PC-3 (cell line): ENCODE data around the gene PPM1L. TPM values are rescaled to one million over a fixed set of nuclear protein-coding genes. Genes with fewer than 3 reads are reported as not detected.

ENCODE experiments used
- ATAC-seq: fragments of 200-7000 bp; cut with Tn5 transposase; 2 replicates; pipeline ENCODE4 v1.9.1; 2020; ENCODE audit warnings: mild to moderate bottlenecking, moderate library complexity
- BruUV-seq: library from RNA; stranded (reverse); fragments of 400-500 nt; replicated peaks from 2 replicates; lab custom pipeline; 2021; lab: Mats Ljungman, UMichigan
- CTCF ChIA-PET: fragments of 300-600 bp; sonication (Branson Sonifier 250); formaldehyde crosslinking; loops from one replicate; lab custom pipeline; 2022; ENCODE audit warnings: antibody characterized with exemption; lab: Charles Lee
- POLR2A ChIA-PET: fragments of 300-600 bp; sonication (Branson Sonifier 250); formaldehyde crosslinking; loops from one replicate; lab custom pipeline; 2022; ENCODE audit warnings: antibody characterized with exemption; ENCODE audit not compliant: unreplicated experiment; lab: Charles Lee
- DNase-seq: peaks from one replicate; pipeline ENCODE4 v3.0.0-alpha.2; 2015
- H2AFZ ChIP-seq: fragments of 300-600 bp; sonication (generic); 2 replicates; pipeline ENCODE4 v1.6.0; 2016; ENCODE audit warnings: antibody characterized with exemption, low read length
- H3F3A ChIP-seq: fragments of 300-600 bp; sonication (generic); one replicate; pipeline ENCODE4 v1.6.0; 2017; ENCODE audit warnings: antibody characterized with exemption, low read length, control low read depth, mild to moderate bottlenecking; ENCODE audit not compliant: unreplicated experiment
- H3K27ac ChIP-seq: fragments of 300-600 bp; sonication (generic); 2 replicates; pipeline ENCODE4 v1.5.1; 2016; ENCODE audit warnings: mild to moderate bottlenecking, low read length
- H3K27me3 ChIP-seq: fragments of 300-600 bp; sonication (generic); 2 replicates; pipeline ENCODE4 v1.6.1; 2016; ENCODE audit warnings: low read length, mixed read lengths
- H3K36me3 ChIP-seq: fragments of 300-600 bp; sonication (generic); 2 replicates; pipeline ENCODE4 v1.6.1; 2016; ENCODE audit warnings: low read depth, mixed run types, low read length, mixed read lengths
- H3K4me1 ChIP-seq: fragments of 300-600 bp; sonication (generic); 2 replicates; pipeline ENCODE4 v1.5.1; 2016; ENCODE audit warnings: low read length; ENCODE audit not compliant: insufficient read depth
- H3K4me2 ChIP-seq: fragments of 300-600 bp; sonication (generic); 2 replicates; pipeline ENCODE4 v1.6.0; 2016; ENCODE audit warnings: low read length
- H3K4me3 ChIP-seq: fragments of 300-600 bp; sonication (generic); 2 replicates; pipeline ENCODE4 v1.5.1; 2016; ENCODE audit warnings: mild to moderate bottlenecking, low read length, mixed read lengths
- H3K79me2 ChIP-seq: fragments of 300-600 bp; sonication (generic); 2 replicates; pipeline ENCODE4 v1.6.1; 2017; ENCODE audit warnings: low read length, mixed read lengths
- H3K9ac ChIP-seq: fragments of 300-600 bp; sonication (generic); 2 replicates; pipeline ENCODE4 v1.6.0; 2016; ENCODE audit warnings: mild to moderate bottlenecking, low read length
- H3K9me2 ChIP-seq: fragments of 300-600 bp; sonication (generic); replicated peaks from 2 replicates; pipeline ENCODE4 v1.6.1; 2016; ENCODE audit warnings: mixed run types, low read length, mixed read lengths
- H3K9me3 ChIP-seq: fragments of 300-600 bp; sonication (generic); 2 replicates; pipeline ENCODE4 v1.6.1; 2016; ENCODE audit warnings: low read length, mixed read lengths
- H4K20me1 ChIP-seq: fragments of 300-600 bp; sonication (generic); 2 replicates; pipeline ENCODE4 v1.6.1; 2016; ENCODE audit warnings: low read length, mixed read lengths
- EZH2 ChIP-seq: fragments of 300-600 bp; sonication (generic); IDR thresholded peaks from one replicate; pipeline ENCODE4 v1.6.1; 2017; ENCODE audit warnings: antibody characterized with exemption, mild to moderate bottlenecking, low read length; ENCODE audit not compliant: unreplicated experiment
- EZH2phosphoT487 ChIP-seq: fragments of 300-600 bp; sonication (generic); IDR thresholded peaks from 2 replicates; pipeline ENCODE4 v1.6.1; 2018; ENCODE audit warnings: mild to moderate bottlenecking, antibody characterized with exemption, low read length, borderline replicate concordance
- intact Hi-C: fragments of 100-400 bp; cut with micrococcal nuclease; formaldehyde crosslinking; loops from 2 replicates; pipeline ENCODE4 v1.9.0; 2023
- total RNA-seq: library from RNA; depleted of rRNA; stranded (reverse); fragments of >200 nt; gene quantifications from 2 replicates; pipeline ENCODE4 v1.2.3, GENCODE V29; 2014
- TF ChIP-seq, protein P1 (sequence below): fragments of 300-600 bp; sonication (generic); conservative IDR thresholded peaks from 2 replicates; pipeline ENCODE4 v1.5.1; 2017; ENCODE audit warnings: antibody characterized with exemption, low read depth, mild to moderate bottlenecking, low read length

PPM1L gene
- total RNA-seq, 1 experiment from 2014 or later: 7.0 TPM

DNA sequence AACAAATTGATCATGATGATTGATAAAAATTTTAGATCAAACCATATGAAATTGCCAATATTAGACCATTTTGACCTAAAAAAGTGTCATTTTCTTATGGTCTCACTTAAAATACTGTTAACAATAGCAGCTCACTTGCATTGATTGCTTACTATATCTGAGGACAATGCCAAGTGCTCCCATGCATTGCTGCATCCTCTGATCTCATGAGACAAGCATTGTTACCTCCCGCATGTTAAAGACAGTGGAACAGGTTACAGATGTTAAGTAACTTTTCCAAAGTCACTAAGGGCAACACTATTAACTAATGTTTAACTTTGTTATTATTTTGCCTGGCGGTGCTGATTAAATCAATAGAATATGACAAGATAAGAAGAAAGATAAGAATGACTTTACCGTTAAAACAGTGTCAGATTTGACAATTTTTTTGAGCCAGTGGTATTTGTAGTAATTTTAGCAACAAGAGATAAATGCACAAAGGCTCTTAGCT lies 69.3 kb downstream of the PPM1L start:
- H3K27me3 ChIP-seq: no peaks in the 10 kb centered on the region
- no peaks in the 10 kb centered on the region for H4K20me1 ChIP-seq
- no peaks in the 10 kb centered on the region for H3K9me2 ChIP-seq
- no peak overlapping the region for H3K4me2 ChIP-seq
- H3K4me3 ChIP-seq: no peak overlapping the region
- no TSS peak for BruUV-seq
- no peak overlapping the region for H3K27ac ChIP-seq
- CTCF ChIA-PET: no interaction called here
- no peaks in the 10 kb centered on the region for H3K79me2 ChIP-seq
- H3F3A ChIP-seq: no peaks in the 10 kb centered on the region
- H3K36me3 ChIP-seq: no peaks in the 10 kb centered on the region
- H3K9ac ChIP-seq: no peak overlapping the region
- POLR2A ChIA-PET: no interaction called here
- H2AFZ ChIP-seq: no peak overlapping the region
- no peak for DNase-seq
- no peak for ATAC-seq
- TF ChIP-seq, protein P1, sequence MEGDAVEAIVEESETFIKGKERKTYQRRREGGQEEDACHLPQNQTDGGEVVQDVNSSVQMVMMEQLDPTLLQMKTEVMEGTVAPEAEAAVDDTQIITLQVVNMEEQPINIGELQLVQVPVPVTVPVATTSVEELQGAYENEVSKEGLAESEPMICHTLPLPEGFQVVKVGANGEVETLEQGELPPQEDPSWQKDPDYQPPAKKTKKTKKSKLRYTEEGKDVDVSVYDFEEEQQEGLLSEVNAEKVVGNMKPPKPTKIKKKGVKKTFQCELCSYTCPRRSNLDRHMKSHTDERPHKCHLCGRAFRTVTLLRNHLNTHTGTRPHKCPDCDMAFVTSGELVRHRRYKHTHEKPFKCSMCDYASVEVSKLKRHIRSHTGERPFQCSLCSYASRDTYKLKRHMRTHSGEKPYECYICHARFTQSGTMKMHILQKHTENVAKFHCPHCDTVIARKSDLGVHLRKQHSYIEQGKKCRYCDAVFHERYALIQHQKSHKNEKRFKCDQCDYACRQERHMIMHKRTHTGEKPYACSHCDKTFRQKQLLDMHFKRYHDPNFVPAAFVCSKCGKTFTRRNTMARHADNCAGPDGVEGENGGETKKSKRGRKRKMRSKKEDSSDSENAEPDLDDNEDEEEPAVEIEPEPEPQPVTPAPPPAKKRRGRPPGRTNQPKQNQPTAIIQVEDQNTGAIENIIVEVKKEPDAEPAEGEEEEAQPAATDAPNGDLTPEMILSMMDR: no peak
- TF ChIP-seq EZH2phosphoT487 (no peak), EZH2 (no peak)
- intact Hi-C loops: no loop called here
- H3K9me3 ChIP-seq: no peaks in the 10 kb centered on the region
- no peaks in the 10 kb centered on the region for H3K4me1 ChIP-seq

DNA sequence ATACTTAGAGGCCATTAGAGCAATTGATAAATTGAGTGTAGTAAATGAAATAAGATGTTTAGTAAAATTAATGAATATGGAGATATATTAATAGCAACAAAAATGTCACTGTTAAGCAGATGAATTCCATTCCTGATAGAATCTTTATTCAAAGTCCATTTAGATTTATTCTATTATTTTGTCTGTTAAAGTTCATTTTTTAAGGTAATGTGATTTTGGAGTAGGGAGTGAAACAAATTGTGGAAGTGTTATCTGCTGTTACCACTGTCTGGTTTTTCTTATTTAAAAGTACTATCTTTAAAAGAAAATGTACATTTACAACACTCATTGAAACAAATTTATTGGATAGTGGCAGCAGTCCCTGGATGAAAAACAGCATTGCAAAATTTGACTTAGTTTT lies 70.4 kb downstream of the PPM1L start:
- Histone ChIP-seq H3K9me3 (no peaks in the 10 kb centered on the region), H3K27me3 (no peaks in the 10 kb centered on the region), H3K4me1 (no peaks in the 10 kb centered on the region), H2AFZ (no peak overlapping the region), H3F3A (no peaks in the 10 kb centered on the region), H3K4me2 (no peak overlapping the region), H3K27ac (no peak overlapping the region), H3K36me3 (no peaks in the 10 kb centered on the region), H3K9me2 (no peaks in the 10 kb centered on the region), H4K20me1 (no peaks in the 10 kb centered on the region), H3K9ac (no peak overlapping the region), H3K79me2 (no peaks in the 10 kb centered on the region), H3K4me3 (no peak overlapping the region)
- intact Hi-C loops: no loop called here
- no peak for ATAC-seq
- DNase-seq: no peak
- BruUV-seq: no TSS peak
- ChIA-PET POLR2A (no interaction called here), CTCF (no interaction called here)
- TF ChIP-seq, protein P1: no peak
- TF ChIP-seq EZH2phosphoT487: no peak

DNA sequence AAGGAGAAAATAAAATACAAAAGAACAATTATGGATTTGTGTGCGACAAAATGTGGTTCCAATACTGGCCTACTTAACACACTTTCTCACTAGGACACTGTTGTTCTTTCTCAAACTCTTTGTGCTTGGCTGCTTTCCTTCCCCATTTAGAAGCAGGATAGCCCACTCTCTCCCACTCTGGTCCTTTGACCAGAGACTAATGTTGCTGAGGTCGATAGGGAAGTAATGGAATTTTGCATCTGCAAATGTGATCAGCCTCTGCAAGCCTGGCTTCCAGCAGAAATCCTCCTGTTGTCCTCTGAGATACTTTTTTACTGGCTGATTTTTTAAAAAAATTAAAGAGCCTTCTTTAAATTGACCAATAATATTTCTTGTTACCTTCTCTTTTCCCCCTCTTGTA lies 71.0 kb downstream of the PPM1L start:
- Histone ChIP-seq H3K4me3 (no peak overlapping the region), H3K9me3 (no peaks in the 10 kb centered on the region), H3K36me3 (no peaks in the 10 kb centered on the region), H3K4me1 (no peaks in the 10 kb centered on the region), H2AFZ (no peak overlapping the region), H3K27me3 (no peaks in the 10 kb centered on the region), H3K27ac (no peak overlapping the region), H3K9me2 (no peaks in the 10 kb centered on the region), H3F3A (no peaks in the 10 kb centered on the region), H3K9ac (no peak overlapping the region), H3K4me2 (no peak overlapping the region), H4K20me1 (no peaks in the 10 kb centered on the region), H3K79me2 (no peaks in the 10 kb centered on the region)
- TF ChIP-seq, protein P1: no peak
- TF ChIP-seq EZH2phosphoT487: no peak
- TF ChIP-seq EZH2: no peak
- intact Hi-C loops: no loop called here
- ATAC-seq (no peak), DNase-seq (no peak)
- ChIA-PET POLR2A (no interaction called here), CTCF (no interaction called here)
- no TSS peak for BruUV-seq
